ENCODE measurements around the gene BEND6. TPM values are rescaled to one million over a fixed set of nuclear protein-coding genes. Genes with fewer than 3 reads are reported as not detected.

BEND6 gene
- polyA plus RNA-seq, 1 of the 3 experiments (the other 2 are of a cell fraction) = 6.9 TPM

GRCh38 chr6:57044568-57044967 is 89.7 kb downstream of the BEND6 start:
- Histone ChIP-seq H3K9me3 (no peaks in the 10 kb centered on the region; the same call in 1 of the 2 replicates), H3K9me2 (no peaks in the 10 kb centered on the region), H3K27me3 (ENCODE audit: insufficient read depth) (no peaks in the 10 kb centered on the region), H3K4me3 (ENCODE audit: low read depth in 2 of 2, low read length in 1 of 2) (no peak overlapping the region), H3K9ac (no peak overlapping the region), H3K36me3 (replicated peaks in 1 of 2; ENCODE audit: control insufficient read depth in 1 of 2, insufficient read depth in 2 of 2, low read length in 1 of 2) (peaks cover 11 to 13% of the 10 kb centered on the region in 2 experiments), H3K79me2 (ENCODE audit: insufficient read depth) (peaks cover 19% of the 10 kb centered on the region), H4K20me1 (ENCODE audit: insufficient read depth) (peaks cover 2% of the 10 kb centered on the region; the same call in 1 of the 2 replicates), H3F3A (replicated peaks; ENCODE audit: insufficient read depth) (peaks cover 10% of the 10 kb centered on the region), H3K27ac (ENCODE audit: low read depth in 2 of 2, low read length in 1 of 2) (no peak overlapping the region), H3K4me2 (no peak overlapping the region), H3K4me1 (ENCODE audit: control insufficient read depth in 1 of 2, insufficient read depth in 2 of 2, low read depth in 1 of 2, low read length in 1 of 2) (peaks cover 0 to 12% of the 10 kb centered on the region in 2 experiments; a peak in 2 of 4 replicates), H2AFZ (ENCODE audit: low read depth) (no peak overlapping the region)
- WGBS (ENCODE audit: low lambda C conversion rate) = 77% methylated on average over 2 of the region's 2 CpGs
- ChIA-PET POLR2A (no interaction called here), CTCF (no interaction called here)
- DNase-seq = no peak
- TF ChIP-seq YY1 (IDR thresholded peaks at IDR 0.05; ENCODE audit: low read depth) (no peak), SMC3 (IDR thresholded peaks at IDR 0.05; ENCODE audit: low read depth, low read length) (no peak), PBX3 (IDR thresholded peaks at IDR 0.05) (no peak), MAX (IDR thresholded peaks at IDR 0.05; ENCODE audit: low read depth) (no peak), CTCF (IDR thresholded peaks at IDR 0.05) (no peak), MEF2A (IDR thresholded peaks at IDR 0.05; ENCODE audit: borderline replicate concordance, low read depth) (no peak), FOXM1 (IDR thresholded peaks at IDR 0.05; ENCODE audit: low read depth) (no peak), EZH2phosphoT487 (IDR thresholded peaks at IDR 0.05; ENCODE audit: borderline replicate concordance, low read depth) (no peak), TAF1 (IDR thresholded peaks at IDR 0.05; ENCODE audit: borderline replicate concordance, low read depth, low read length) (no peak), CHD2 (IDR thresholded peaks at IDR 0.05; ENCODE audit: low read length, partially characterized antibody) (no peak), SIN3A (IDR thresholded peaks at IDR 0.05; ENCODE audit: borderline replicate concordance, low read depth, low read length) (no peak), GABPA (IDR thresholded peaks at IDR 0.05; ENCODE audit: low read depth) (no peak), RCOR1 (IDR thresholded peaks at IDR 0.05; ENCODE audit: low read length) (no peak), RAD21 (IDR thresholded peaks at IDR 0.05; ENCODE audit: low read length) (no peak), RFX5 (IDR thresholded peaks at IDR 0.05; ENCODE audit: low read length) (no peak), POLR2AphosphoS5 (IDR thresholded peaks at IDR 0.05; ENCODE audit: low read depth, low read length) (no peak), USF1 (IDR thresholded peaks at IDR 0.05; ENCODE audit: borderline replicate concordance, low read depth) (no peak), ZBTB33 (IDR thresholded peaks at IDR 0.05; ENCODE audit: borderline replicate concordance, low read depth) (no peak)
